Anterior cingulate cortex (tissue), 58 donors: ENCODE results near the gene BAIAP2.

Experiments used
- DNase-seq, 58 donors: peaks; one replicate each; lab custom pipeline; 2025; lab: John Stamatoyannopoulos, UW

The BAIAP2 gene

GRCh38 chr17:81097134-81097942, 62.4 kb downstream of the BAIAP2 start:
- DNase-seq, result peak in 56 of 58 donors; percentile 18 to 83 (median 58)

GRCh38 chr17:81097943-81098308, 63.0 kb downstream of the BAIAP2 start:
- no peak for DNase-seq

- DNase-seq, result no peak
These were observed 64.9 kb downstream of the BAIAP2 start for GRCh38 chr17:81099888-81100287.

- DNase-seq, result no peak
These were observed 65.7 kb downstream of the BAIAP2 start for GRCh38 chr17:81100668-81101067.

- DNase-seq, result peak in 53 of 58 donors; percentile 24 to 84 (median 65)
These were observed 66.8 kb downstream of the BAIAP2 start for GRCh38 chr17:81101614-81102306.

DNA sequence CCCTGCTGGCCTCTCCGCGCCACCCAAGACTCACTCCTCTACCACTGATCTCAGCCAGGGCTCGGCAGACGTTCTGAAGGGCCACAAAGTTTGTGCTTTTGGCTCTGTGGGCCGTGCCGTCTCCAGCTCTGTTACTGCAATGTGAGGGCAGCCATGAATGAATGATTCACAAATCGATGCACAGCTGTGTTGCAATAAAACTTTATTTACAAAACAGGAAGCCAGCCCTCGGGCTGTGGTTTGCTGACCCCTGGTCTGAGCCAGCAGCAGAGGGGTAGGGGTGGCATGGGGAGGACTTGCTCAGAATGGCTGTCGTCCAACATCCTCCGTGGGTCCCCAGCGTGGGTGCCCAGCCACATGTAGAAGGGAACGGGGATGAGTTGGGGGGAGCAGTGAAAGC, 67.4 kb downstream of the BAIAP2 start:
- DNase-seq, result no peak

GRCh38 chr17:81102869-81103268, 67.9 kb downstream of the BAIAP2 start:
- no peak for DNase-seq

DNA sequence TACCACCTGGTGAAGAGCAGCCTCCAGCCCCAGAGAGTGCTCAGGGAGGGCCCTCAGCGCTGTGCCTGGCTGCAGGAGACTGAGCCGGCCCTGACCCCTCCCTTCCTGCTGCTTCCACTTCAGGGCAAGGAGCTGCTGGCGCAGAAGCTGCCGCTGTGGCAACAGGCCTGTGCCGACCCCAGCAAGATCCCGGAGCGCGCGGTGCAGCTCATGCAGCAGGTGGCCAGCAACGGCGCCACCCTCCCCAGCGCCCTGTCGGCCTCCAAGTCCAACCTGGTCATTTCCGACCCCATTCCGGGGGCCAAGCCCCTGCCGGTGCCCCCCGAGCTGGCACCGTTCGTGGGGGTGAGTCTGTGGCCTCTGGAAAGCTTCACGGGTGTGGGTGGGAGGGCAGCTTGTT, 68.4 kb downstream of the BAIAP2 start:
- no peak for DNase-seq

DNA sequence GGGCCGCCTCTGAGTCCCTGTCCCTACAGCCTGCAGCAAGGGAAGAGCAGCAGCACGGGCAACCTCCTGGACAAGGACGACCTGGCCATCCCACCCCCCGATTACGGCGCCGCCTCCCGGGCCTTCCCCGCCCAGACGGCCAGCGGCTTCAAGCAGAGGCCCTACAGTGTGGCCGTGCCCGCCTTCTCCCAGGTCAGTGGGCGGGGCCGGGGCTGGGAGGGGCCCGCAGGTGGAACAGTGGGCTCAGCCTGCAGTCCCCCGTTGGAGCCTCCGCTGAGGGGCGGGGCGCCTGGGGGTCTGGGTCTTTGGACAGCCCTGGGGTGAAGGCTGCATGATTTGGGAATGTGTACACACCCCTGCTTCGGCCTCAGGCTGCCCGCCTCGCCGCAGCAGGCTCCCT, 71.8 kb downstream of the BAIAP2 start:
- DNase-seq, result no peak

GRCh38 chr17:81108220-81108619, 73.3 kb downstream of the BAIAP2 start:
- no peak for DNase-seq

DNA sequence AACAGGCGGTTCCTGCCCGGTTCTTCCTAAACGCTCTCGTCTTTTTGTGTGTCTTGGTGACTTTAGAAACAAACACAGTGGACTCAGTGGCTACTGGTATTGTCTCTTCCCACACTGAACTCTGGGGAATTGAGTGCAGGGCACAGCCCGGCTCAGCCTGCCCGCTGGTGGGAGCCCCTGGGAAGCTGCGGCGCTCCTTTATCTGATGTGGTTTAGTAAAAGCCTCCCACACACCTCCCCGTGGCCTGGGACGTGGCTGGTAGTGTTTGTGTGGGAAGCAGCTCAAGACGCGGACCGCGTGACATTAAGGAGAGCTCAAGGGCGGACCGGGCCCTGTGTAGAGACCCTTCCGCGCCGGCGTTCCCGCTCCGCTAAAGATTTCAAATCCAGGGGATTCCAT, 75.0 kb downstream of the BAIAP2 start:
- DNase-seq, result no peak

GRCh38 chr17:81110488-81111040, 75.6 kb downstream of the BAIAP2 start:
- peak in 6 of 58 donors; percentile 13 to 49 (median 36) for DNase-seq

GRCh38 chr17:81111066-81111465, 76.1 kb downstream of the BAIAP2 start:
- DNase-seq, result no peak

GRCh38 chr17:81112450-81112849, 77.5 kb downstream of the BAIAP2 start:
- DNase-seq, result no peak

DNA sequence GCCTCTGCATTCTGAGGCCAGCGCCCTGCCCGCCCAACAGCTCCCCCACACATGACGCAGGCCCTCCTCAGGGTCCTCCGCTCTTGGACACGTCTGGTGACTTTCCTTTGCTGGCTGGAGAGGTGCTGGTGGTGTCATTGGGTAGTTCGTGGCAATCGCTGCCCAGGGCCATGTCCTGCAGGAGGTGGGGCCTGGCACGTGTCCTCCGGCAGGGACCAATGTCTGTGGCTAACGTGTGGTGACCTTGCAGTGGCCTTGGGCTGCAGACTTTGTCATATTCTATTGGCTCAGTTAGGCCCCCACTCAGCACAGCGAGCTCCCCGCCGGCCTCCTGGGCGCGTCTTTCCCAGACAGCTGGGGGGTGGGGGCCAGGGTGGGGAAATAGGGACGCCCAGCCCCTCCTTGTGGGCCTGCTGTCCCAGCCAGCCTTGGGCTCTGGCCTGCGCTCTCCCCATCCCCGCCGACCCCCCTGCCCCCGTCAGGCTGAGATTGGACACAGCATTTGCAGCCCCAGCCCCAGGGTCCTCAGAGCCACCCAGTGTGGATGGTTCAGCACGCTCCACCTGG, 78.3 kb downstream of the BAIAP2 start:
- DNase-seq, result peak in 1 of 58 donors; percentile 47

- peak in 1 of 58 donors; percentile 65 for DNase-seq
These were observed 79.6 kb downstream of the BAIAP2 start for GRCh38 chr17:81114351-81115093.

DNA sequence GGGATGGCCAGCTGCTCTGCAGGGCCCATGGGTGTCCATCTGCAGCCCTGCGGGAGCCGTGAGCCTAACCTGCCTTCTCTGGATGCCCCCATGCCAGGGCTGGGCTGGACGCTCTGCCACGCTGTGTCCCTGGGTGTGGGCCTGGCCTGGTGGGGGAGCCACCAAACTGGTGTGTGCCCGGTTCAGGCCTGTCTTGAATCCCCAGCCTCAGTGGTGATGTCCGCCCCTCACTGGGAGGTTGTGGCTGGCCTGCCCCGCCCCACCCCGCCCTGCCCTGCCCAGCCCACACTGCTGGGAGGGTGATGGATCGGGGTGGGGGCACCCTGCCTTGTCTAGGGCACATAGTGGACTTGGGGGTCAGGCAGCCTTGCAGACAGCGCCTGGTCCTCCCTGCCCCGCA, 80.3 kb downstream of the BAIAP2 start:
- DNase-seq, result peak in 8 of 58 donors; percentile 24 to 66 (median 46)

GRCh38 chr17:81115749-81116464, 81.0 kb downstream of the BAIAP2 start:
- peak in 14 of 58 donors; percentile 28 to 66 (median 47) for DNase-seq

- DNase-seq, result no peak
These were observed 81.8 kb downstream of the BAIAP2 start for GRCh38 chr17:81116704-81117103.

- no peak for DNase-seq
These were observed 82.8 kb downstream of the BAIAP2 start for GRCh38 chr17:81117672-81118198.
